GM19455 (cell line): Measurements from ENCODE around the gene SMIM5.

ENCODE experiments used
- ATAC-seq: cut with Tn5 transposase; IDR thresholded peaks from one replicate; pipeline ENCODE4 v1.9.1; 2021; ENCODE audit not compliant: unreplicated experiment

The SMIM5 gene

GRCh38 chr17:75602644-75603043 is 30.6 kb upstream of the SMIM5 start:
- no peak for ATAC-seq

- ATAC-seq = no peak
Observed at GRCh38 chr17:75603123-75603522, 30.1 kb upstream of the SMIM5 start.

GRCh38 chr17:75604034-75604695 is 29.1 kb upstream of the SMIM5 start:
- no peak for ATAC-seq

GRCh38 chr17:75605790-75606189 is 27.4 kb upstream of the SMIM5 start:
- no peak for ATAC-seq

- no peak for ATAC-seq
Observed at GRCh38 chr17:75607086-75607485, 26.1 kb upstream of the SMIM5 start.

- ATAC-seq = no peak
Observed at GRCh38 chr17:75610103-75610984, 22.9 kb upstream of the SMIM5 start.

- ATAC-seq = no peak
Observed at GRCh38 chr17:75611851-75612429, 21.3 kb upstream of the SMIM5 start.

GRCh38 chr17:75612906-75613626 is 20.2 kb upstream of the SMIM5 start:
- ATAC-seq = no peak

GRCh38 chr17:75614006-75614405 is 19.2 kb upstream of the SMIM5 start:
- no peak for ATAC-seq

- ATAC-seq = no peak
Observed at GRCh38 chr17:75614556-75615270, 18.5 kb upstream of the SMIM5 start.

GRCh38 chr17:75615301-75615700 is 17.9 kb upstream of the SMIM5 start:
- ATAC-seq = no peak

- ATAC-seq = no peak
Observed at GRCh38 chr17:75616521-75617122, 16.6 kb upstream of the SMIM5 start.

GRCh38 chr17:75617218-75617617 is 16.0 kb upstream of the SMIM5 start:
- no peak for ATAC-seq

GRCh38 chr17:75617675-75618074 is 15.6 kb upstream of the SMIM5 start:
- ATAC-seq = no peak

GRCh38 chr17:75619506-75620431 is 13.5 kb upstream of the SMIM5 start:
- ATAC-seq = no peak

- no peak for ATAC-seq
Observed at GRCh38 chr17:75621489-75621888, 11.7 kb upstream of the SMIM5 start.

GRCh38 chr17:75622076-75622475 is 11.2 kb upstream of the SMIM5 start:
- ATAC-seq = no peak

- no peak for ATAC-seq
Observed at GRCh38 chr17:75622771-75623273, 10.4 kb upstream of the SMIM5 start.

GRCh38 chr17:75623386-75623785 is 9.8 kb upstream of the SMIM5 start:
- no peak for ATAC-seq
